GM21390 (cell line): ENCODE results near the gene TM4SF1.
"Not testable (repeated sequence)": the region's sequence is repeated elsewhere in the genome, so short reads cannot be mapped to it uniquely, and the experiment has no call there.

ENCODE experiments used
- ATAC-seq: cut with Tn5 transposase; IDR thresholded peaks from one replicate; pipeline ENCODE4 v1.9.1; 2021; ENCODE audit not compliant: unreplicated experiment

Gene TM4SF1

DNA sequence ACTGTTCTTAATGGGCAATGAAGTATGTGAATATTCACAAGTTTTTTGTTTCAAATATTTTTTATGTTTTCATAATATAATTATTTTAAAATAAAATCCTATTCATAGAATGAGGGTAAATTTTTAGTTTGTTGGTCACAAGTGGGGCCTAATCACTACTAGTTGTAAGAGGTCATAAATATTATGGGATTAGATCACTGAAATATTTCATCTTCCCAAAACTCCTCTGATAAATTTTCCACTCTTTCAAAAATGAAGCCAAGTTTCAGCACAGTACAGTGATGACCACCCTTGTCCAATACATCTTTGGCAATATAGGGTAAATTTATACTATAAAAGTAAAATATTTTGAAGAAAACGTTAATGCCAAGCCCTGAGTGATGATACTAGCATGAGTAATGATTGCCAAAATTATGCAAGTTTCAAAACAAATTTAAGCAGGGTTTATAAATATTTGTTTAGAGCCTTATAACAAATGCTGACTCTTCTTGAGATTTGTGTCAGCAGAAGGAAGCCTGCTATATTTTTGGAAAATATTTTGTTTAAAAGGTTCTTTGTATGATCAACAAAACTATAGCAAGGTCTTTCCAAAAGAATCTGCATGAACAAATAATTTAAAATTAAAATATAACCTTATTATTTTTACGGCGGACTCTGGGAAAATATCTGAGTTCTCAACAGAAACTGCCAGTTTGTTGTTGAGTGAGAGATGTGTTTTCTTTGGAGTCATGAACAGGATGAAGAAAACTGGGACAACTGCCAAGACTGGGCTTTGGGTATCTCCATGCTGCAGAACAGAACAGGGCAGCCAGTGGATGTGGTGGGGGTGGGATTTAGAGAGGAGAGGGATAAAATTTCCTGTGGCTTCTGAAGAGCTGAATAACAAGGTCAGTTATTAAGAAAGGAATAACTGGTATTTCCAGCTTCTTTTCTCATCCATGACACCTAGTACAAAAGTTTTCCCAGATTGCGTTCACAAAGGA lies 17.9 kb upstream of the TM4SF1 start:
- ATAC-seq, result no peak

DNA sequence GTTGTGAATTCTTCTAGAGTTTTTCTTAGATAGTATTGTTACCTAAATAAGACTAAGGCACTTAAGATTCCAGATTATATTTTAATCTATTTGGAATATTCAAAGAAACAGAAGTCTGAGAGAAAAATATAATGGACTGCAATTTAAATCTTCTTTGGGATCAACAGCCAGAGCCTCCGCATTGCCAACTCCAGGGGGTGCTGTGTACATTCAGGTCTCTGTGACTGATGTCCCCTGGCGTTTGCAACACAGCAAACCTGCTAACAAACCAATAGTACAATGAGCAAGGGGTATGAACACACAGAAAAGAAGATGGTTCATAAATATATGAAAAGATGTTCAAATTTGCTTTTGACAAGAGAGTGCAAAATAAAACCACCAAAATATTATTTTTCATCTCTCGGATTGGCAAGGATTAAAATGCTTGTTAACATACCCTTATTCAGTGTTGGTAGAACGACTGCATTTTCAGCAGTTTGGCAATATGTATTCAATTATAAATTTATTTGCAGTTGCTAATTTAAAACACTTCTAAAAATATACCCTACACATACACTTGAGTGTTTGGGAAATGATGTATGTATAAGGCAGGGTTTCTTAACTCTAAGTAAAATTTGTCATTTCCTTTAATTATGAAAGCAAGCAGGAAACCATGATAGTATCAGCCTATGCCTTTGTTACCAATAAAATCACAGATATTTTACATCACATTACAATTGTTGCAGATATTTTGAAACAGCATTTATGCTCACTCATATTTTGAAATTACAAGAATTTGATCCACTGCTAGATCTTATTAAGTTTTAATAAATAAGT lies 16.1 kb upstream of the TM4SF1 start:
- peak; percentile 88 for ATAC-seq

DNA sequence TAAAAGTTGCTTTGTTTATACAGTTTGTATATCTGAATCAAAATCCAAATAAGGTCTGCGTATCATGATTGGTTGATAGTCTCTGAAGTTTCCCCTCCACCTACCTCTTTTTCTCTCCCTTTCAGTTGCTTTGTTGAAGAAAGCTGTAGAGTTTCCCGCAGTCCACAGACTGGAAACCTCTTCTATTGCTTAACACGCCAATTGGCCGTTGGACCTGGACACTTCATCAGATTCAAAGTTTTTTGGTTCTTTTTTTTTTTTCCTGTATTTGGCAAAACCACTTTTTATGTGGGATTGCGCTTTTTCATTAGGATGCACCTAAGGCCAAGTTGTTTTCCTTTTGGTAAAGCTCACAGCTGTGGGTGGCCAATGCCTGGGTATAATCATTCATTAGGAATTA lies 14.5 kb upstream of the TM4SF1 start:
- ATAC-seq, result no peak

DNA sequence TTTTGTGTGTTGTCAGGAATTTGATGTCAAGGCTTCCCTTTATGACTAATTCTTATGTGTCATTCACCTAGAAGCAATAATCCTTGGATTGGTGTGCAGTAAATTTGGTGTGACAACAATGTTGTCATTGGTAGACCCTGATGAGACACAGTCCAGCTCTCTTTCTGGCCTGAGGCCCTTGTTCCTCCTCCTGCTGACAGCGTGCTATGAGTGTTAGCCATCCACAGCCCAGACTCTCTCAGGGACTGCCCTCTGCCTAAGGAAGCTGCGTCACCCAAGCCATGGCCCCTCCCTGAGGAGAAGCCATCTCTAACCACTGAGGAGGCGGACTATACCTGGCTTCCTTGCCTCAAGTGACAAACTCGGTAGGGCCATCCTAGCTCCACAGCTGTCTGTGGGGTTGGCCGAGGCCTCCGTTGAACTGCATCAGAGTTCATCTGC lies 13.3 kb upstream of the TM4SF1 start:
- no peak for ATAC-seq

DNA sequence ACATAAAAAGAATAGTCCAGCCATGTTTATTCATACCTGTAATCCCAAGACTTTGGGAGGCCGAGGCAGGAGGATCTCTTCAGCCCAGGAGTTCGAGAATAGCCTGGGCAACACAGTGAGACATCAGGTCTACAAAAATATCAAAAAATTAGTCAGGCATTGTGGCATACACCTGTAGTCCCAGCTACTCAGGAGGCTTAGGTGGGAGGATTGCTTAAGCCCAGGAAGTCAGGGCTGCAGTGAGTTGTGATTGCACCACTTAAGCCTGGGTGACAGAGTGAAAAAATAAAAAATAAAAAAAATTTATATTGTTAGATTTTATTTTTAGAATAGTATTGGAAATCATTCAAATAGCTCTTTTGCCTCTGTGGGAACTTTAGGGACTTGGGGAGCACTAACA lies 12.8 kb upstream of the TM4SF1 start:
- ATAC-seq, result no peak

DNA sequence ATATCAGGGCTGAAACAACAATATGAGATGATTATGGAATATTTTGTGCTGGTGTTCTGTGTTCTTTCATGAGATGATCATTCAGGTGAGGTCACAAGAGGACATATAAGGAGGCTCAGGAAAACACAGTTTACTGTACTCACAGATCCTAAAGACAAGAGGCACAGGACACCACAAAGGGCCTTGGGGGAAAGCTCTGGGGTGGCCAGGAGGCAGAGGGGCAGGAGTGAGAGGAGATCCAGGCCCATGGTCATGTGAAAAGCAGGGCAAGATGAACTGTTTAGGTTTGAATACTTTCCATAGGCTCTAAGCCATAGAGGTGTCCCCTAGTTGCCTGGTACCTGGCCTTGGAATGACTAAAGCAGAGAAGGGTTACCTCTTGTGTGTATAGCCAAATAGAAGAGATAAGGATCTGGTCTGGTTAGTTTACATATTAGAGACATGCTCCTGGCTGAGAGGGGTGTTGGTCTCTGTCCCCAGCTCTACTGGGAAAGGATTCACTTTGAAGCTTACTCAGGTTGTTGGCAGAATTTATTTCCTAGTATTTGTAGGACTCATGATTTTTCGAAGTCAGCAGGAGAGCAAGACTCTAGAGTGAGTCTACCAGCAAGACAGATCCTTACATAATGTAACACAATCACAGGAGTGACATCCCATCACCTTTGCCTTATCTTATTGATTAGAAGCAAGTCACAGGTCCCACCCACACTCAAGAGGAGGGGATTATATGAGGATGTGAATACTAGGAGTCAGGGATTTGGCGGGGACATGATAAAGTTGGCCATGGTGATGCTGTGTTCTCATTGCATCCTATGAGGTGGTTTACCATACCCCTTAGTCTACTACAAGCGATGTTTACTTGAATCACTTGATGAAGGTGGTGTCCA lies 11.3 kb upstream of the TM4SF1 start:
- no peak for ATAC-seq

DNA sequence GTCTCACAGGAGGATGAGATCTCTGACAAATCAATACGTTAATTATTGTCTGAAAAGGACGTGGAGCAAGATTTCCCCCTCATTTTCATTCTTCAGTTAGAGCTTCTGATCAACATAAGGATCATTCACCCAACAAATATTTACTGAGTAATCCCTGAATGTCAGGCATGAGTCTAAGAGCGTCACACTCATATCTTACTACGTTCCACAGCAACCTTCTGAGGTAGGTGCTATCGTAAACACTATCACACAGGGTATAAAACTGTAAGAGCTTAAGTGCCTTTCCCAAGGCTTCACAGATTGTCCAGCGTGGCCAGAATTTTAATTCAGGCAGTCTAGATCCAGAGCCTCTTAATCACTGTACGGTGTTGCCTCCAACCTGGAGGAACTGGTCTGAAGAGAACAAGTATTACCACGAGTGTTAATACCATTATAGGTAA lies 10.6 kb upstream of the TM4SF1 start:
- ATAC-seq, result no peak

DNA sequence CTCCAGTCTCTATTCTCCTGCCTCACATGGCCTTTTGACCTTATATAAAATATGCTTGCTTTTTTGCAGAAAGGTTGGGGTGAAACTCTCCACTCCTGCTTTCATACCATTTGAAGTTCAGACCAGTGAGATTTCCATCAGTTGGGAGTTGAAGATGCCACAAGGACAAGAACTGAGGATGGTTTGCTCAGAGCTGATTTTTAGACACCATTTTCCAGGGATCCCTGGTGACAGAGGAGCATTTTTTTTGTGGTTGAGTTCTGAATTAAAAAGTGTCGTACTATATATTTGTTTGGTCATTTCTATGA lies 8.8 kb upstream of the TM4SF1 start:
- ATAC-seq, result no peak

DNA sequence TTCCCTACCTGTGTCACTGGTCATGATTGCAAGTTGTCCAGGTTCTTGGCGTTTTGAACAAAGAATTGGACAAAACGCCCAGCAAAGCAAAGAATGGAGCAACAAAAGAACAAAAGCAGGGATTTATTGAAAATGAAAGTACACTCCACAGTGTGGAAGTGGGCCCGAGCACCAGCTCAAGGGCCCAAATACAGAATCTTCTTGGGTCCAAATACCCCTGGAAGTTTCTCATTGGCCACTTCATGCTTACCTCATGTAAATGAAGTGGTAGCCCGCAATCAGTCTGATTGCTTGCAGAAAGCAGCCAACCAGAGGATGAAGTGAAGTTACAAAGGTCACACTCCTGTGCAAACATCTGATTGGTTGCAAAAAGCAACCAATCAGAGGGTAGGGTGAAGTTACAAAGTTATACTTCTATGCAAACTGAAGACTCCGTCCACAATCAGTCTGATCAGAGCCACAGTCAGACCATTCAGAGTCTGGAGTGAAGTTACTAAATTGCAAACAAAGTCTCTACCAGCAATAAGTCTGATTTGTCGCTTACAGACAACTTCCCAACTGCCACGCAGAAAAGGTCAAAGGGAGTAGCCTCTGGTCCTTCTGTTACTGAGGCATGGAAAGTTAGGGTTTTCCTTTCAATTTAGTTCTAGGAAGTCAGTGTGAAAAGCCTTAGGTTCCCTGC lies 8.3 kb upstream of the TM4SF1 start:
- no peak for ATAC-seq

DNA sequence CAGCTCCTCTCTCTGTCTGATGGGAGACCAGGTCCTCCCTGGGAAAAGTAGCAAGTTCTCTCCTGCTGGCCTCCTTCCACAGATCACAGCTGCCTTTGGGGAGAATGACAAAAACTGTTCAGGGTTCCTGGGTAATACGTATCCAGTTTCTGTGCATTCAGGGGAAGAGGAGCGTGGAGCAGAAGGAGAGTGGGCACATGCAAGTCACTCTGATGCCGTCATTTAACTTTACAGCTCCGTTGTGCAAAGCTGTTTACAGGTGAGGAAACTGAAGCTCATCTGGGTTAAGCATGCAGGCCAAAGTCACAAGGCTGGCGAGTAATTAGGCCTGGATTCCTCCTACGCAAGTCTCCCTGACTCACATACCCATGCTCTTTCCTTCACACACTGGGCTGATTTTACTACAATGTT lies 7.5 kb upstream of the TM4SF1 start:
- no peak for ATAC-seq

DNA sequence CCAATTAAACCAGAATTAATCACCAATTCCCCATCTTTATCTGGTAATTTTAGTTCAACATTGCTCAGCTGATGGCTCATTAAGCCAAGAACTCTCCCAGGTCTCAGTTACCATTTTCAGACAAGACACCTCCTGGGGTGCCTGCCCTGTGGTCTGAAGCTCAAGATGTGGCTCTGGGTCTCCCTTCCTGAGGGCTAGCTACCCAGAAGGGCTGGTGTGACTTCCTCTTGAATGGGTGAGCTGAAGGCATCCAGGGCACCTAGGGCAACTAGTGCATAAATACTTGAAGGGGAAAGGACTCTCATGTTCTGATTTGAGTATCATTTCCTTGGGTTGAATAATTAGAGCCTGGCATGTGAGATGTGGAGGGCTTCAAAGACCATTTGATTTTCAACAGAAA lies 6.7 kb upstream of the TM4SF1 start:
- no peak for ATAC-seq

DNA sequence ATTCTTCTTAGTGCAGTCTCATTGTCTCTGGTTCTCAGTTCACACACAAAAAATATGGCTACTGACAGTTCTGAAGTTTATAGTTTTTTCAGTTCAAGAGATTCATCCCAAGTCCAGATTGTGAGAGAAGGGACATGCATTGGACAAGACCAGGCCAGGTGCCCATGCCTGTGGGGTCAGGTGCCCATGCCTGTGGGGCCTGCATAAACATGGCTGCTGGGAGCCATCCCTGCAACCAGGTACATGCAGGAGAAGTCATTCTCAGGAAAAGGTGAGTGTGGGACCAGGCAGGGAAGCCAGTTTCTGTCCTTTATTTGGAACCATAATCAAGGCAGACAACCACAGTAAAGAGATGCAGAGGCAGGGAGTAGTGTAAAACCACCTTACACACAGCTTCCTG lies 6.3 kb upstream of the TM4SF1 start:
- ATAC-seq, result no peak

DNA sequence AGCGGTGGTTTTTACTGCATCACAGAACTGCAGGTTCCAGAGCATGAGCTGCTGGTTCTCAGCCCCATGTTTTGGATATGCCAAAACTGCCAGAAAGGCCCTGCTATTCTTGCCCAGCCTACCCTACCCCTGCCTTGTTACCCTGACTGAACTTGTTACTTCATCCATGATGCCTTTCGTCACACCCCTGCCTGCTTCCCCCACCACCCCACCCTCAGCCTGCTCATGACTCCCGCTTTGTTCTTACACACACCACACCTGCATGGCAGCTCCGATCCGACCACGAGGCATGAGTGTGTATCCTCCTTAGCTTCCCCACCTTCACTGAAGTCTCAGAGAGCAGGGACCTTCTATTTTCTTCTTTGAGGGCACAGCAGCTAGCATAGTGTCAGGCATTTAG lies 5.1 kb upstream of the TM4SF1 start:
- ATAC-seq, result no peak

DNA sequence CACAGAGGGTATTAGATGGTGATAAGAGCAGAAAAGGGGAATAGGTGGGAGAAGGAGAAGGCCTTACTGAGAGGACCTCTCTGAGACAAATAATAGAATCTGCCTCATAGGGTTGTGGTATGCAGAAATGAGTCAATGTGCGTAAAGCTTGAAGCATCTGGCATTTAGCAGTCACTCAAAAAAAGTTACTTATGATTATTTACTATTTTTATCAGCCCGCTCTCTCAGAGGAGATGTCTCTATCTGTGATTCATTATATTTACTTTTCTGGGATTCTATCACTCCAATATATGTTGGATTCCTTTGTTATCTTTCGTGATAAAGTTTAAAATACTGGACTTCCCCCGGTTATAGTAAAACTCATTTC lies 4.6 kb upstream of the TM4SF1 start:
- ATAC-seq, result no peak

DNA sequence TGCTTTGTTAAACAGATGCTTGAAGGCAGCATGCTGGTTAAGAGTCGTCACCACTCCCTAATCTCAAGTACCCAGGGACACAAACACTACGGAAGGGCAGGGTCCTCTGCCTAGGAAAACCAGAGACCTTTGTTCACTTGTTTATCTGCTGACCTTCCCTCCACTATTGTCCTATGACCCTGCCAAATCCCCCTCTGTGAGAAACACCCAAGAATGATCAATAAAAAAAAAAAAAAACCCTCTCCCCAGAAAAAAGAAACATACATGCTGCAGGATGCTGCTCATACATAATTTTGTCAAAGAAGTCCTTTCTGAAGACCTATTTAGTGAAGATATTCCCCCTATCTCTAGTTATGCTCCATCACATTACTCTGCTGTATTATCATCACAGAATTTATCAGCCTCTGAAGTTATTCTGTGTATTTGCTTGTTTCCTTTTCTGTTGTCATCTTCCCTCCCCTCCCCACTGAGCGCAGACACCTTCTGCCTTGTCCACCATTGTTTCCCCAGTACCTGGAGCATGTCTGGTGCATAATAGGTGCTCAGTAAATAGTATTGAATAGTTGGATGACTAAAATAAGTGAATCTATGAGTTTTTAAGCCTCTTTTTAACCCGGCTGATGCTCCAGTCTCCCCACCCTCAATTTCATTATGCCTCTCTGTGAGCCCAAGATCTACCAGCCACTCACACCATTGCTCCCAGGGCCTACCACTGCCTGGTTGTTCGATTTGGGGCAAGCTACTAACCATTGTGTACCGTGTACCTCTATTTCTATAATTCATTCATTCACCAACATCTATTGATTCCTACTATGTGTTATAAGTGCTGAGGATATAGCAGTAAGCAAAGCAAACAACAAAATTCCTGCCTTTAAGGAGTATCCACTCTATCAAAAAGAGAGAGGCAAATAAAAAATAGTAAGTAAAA lies 4.0 kb upstream of the TM4SF1 start:
- ATAC-seq, result no peak

DNA sequence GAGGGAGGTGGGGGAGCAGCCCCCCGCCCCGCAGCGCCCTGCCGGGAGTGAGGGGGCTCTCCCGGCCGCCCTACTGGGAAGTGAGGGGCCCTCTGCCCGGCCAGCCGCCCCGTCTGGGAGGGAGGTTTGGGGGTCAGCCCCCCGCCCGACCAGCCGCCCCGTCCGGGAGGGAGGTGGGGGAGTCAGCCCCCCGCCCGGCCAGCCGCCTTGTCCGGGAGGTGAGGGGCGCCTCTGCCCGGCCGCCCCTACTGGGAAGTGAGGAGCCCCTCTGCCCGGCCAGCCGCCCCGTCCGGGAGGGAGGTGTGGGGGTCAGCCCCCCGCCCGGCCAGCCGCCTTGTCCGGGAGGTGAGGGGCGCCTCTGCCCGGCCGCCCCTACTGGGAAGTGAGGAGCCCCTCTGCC lies 2.8 kb upstream of the TM4SF1 start:
- ATAC-seq, result not testable (repeated sequence)

DNA sequence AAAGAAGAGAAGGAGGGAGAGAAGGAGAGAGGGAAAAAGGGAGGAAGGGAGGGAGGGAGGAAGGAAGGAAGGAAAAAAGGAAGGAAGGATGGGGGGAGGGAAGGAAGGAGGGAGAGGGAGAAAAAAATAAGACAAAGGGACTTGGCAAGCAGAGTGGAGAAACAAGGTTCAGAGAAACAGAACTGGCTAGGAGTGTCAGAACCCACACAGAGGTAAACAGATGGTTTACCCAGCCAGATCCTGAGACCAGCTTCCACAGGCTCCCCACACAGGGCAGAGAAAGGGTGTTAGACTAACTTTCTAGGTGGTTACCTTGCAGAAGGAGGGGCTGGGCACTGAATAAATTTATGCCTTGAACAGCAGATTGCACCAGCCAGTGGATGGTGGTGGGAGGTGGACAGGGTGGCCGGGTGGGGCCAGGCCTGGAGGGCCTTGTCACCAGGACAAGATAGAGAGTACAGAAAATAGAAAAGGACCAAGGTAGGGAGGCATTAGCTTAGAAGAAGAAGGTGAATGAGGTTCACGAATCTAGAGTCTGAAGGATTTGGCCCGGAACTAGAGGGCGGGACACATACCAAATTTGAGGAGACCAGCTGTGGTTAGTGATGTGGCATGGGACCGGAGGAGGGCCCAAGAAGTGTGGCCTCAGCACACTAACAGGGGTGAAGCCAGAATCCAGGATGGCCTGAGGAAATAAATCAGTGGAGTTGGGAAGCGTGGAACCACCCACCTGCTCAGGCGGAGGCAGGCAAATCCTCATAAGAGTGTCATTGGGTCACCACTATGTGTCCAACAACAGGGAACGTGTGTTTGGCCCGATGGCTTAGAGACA lies 1.2 kb upstream of the TM4SF1 start:
- ATAC-seq, result no peak

DNA sequence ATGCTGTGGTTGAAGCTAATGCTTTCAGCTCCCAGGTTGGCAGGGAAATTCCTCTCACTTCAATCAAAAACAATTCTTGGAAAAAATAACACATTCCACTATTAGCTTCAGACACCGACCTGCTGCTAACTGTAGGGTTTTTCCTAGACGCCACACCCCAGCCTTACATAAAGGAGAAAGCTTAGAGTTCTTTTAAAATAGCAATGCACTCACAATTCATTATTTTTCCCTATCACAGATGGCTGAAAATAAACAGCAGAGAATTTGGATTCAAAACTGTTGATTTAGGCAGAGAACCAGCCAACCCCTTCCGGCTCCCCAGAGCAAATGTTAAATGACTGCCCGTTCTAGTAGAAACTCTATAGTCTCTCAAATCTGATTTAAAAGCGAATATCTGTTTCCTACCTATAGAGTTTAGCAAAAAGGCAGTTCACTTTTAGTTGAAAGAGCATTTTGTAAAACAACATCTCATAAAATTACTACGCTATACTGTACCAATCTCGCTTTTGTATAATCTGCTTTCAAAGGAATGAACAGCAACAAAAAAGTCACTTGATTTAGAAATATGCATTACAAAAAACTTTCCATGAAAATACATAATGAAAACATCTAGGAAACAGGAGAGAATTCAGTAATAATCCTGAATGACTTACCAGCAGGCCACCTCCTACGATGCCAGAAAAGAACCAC lies 586 bp downstream of the TM4SF1 start:
- no peak for ATAC-seq
